IPS DF 19.7 (cell line): ENCODE results near the gene NUP107.
A peak's percentile ranks its signal among the peaks of the same experiment; 100 is the strongest.

Experiments used
- DNase-seq: peaks from one replicate; pipeline ENCODE4 v3.0.0-alpha.2; 2013; ENCODE audit warnings: low read depth, low spot score

The NUP107 gene

DNA sequence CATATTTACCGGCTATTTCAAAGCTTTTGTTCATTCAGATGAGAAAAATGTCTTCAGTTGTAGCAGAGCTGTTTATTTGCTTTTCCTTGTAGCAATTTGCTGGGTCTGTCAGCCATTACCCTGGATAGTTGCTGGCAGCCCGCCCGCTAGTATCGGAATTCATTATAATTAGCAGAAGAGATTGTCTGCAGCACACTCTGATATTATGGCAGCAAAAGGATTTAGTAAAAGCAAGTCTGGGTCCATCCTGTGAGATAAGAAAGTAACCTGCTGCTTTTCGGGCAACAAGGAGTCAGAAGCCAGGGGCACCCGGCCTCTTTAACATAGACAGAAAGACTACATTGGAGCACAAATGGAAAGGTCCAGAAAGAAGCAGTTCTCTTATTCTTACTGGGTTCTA, 53.1 kb downstream of the NUP107 start:
- DNase-seq, result no peak

GRCh38 chr12:68743356-68743755, 56.6 kb downstream of the NUP107 start:
- no peak for DNase-seq

DNA sequence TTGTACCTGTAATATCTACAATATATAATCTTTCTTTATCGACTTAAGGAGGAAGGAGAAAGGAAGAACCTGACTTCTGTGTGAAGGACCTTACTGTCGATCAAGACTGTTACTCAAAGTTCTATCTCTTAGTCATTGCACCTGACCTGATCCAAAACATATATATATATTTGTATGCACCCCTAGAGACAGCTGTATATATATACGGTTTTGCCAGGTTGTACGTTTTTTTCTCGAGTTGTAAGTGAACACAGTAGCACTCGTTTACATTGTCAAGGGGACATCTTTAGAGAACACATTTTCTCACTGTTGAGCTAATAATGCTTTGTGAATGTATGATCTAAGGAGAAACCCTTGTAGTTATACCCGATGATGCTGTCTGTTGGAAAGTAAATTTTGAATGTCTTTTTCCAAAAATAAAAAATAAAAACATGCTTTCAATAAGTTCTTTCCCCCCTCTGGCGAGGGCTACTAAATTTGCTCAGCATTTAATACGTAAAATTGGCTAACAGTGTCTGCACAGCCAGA, 58.7 kb downstream of the NUP107 start:
- DNase-seq, result no peak

GRCh38 chr12:68745904-68746571, 59.3 kb downstream of the NUP107 start, which contains the start of gene SLC35E3:
SLC35E3 (plus strand) TSS chr12:68746176; CDS start chr12:68746378, 202 bp downstream.
- DNase-seq, result peak; percentile 67

DNA sequence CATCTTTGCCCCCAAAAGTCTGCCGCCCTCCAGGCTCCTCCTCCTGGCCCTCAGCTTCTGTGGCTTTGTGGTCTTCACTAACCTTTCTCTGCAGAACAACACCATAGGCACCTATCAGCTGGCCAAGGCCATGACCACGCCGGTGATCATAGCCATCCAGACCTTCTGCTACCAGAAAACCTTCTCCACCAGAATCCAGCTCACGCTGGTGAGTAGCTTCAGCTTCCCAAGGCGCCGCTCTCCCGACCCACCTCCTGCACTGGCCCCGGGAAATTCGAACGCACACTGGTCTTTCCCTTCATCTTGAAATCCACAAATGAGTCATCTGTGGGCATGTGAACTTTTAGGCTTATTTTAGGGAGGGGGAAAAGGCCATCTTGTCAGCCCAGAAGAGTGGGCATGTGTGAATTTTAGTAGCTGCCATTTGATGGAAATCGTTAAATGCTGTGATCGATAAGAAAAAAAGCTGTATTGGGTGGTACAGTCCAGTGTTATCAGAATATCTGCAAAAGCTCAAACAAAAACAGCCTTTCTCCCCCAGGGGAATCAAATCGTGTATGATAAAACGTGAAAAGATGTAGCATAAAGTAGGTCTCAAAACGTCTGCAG, 59.9 kb downstream of the NUP107 start:
- DNase-seq, result peak; percentile 17

GRCh38 chr12:68749443-68749842, 62.7 kb downstream of the NUP107 start:
- no peak for DNase-seq

DNA sequence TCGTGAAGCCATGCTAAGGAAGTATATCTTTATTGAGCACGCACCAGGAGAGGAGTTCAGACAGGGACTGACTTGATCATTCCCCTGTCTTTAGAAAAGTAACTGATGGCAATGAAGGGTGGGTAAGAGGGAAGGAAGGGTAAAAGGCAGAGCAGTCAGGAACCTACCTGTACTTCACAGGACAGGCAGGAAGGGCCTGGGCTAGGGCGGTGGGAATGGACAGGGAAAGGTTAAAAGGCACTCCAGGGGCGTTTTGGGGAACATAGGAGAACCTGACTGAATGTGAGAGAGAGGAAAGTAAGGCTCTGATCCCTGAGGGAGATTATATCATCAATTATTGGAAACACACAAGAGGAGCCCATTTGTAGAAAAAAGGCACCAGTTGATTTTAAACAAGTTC, 63.1 kb downstream of the NUP107 start:
- no peak for DNase-seq

GRCh38 chr12:68750506-68750905, 63.7 kb downstream of the NUP107 start:
- DNase-seq, result no peak

DNA sequence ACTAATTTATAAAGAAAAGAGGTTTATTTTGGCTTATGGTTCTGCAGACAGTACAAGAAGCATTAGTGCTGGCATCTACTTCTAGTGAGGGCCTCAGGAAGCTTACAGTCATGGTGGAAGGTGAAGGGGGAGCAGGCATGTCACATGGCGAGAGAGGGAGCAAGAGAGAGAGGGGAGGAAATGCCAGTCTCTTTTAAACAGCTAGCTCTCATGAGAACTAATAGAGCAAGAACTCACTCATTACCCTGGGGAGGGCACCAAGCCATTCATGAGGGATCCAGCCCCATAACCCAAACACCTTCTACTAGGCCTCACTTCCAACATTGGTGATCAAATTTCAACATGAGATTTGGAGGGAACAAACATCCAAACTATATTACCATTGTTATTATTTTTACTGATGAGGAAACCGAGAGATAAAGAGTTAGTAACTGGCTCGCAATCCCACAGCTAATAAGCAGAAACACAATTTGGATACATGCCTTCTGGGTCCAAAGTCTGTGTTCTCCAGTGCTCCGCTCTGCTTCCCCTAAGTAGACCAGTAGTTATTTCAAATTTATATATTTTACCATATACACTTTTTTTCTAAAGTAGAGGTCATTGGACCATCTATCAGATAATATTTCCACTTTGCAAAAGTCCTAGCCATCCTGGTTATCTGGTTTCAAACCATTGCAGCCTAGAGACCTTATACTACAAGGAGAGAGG, 68.9 kb downstream of the NUP107 start:
- DNase-seq, result no peak

DNA sequence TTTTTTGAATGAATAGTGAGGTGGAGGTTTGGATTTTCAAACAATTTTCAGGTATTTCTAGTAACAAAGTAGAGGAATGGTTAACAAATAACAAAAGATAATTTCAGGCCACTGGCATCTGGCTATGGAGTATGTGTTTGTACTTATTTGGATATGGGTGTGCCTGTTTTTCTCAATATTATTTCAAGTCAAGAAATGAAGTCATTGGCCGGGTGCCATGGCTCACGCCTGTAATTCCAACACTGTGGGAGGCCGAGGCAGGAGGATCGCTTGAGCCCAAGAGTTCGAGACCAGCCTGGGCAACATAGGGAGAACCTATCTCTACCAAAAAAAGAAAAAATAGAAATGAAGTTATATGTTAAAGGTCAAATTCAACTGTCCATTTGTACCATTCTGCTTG, 73.1 kb downstream of the NUP107 start:
- DNase-seq, result no peak

DNA sequence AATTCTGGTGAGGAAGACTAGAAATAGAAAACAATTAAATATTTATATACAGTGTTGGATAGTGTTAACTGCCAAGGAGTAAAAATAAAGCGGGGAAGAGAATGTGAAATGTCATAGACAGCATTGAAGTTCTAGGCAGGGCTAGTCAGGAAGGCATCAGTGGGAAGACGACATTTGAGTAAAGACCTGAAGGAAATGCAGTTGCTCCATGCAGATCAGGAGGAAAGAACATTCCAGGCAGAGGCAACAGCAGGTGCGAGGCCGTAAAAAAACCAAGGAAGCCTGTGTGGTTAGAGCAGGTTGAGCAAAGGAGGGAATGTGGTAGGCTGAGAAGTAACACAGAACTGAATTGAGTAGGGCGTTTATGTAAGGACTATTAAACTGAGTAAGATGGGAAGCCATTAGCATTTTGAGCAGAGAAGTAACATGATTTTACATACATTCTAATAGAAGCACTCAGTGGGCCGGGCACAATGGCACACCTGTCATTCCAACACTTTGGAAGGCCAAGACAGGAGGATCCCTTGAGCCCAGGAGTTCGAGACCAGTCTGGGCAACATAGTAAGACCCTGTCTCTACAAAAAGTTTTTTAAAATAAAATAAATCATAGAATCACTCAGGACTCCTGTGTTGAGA, 74.1 kb downstream of the NUP107 start:
- no peak for DNase-seq

DNA sequence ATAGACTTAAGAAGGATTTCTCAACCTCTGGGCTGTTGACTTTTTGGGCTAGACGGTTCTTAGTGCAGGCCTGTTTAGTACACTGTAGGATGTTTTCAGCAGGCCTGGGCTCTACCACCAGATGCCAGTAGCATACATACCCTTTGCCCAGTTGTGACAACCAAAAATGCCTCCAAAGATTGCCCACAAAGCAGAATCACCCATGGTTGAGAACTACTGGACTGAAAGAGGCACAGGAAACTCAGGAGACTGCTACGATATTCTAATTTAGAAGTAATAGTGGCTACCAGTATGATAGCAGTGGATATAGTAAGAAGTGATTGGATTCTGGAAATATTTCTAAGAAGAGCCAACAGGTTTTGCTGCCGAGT, 74.6 kb downstream of the NUP107 start:
- DNase-seq, result no peak

DNA sequence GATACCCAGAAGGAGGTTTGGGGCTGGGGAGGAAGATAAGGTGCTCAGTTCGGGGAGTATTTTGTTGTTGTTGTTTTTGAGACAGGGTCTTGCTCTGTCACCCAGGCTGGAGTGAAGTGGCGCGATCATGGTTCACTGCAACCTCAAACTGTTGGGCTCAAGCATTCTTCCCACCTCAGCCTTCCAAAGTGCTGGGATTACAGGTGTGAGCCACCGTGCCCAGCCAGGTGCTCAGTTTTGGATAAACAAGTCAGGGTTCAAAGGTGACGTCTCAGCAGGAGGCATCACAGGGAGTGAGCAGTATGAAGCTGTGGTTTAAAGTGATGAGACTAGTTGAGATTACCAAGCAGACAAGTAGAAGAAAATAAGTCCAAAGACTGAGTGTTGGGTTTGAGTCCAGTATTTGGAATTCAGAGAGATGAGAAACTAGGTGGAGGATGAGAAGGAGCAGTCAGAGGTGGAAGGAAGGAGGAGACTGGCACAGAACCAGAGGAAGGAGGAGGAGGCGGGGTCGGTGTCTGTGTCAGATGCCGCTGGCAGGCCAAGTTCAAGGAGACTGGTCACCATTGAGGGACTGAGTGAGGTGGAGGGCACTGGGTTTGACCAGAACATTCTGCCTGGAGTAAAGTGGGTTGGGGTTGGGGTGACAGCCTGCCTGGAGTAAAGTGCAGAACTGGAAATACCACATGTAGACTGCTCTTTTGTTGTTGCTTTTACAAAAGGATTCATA, 75.3 kb downstream of the NUP107 start:
- DNase-seq, result no peak

GRCh38 chr12:68762691-68763090, 75.9 kb downstream of the NUP107 start:
- no peak for DNase-seq

DNA sequence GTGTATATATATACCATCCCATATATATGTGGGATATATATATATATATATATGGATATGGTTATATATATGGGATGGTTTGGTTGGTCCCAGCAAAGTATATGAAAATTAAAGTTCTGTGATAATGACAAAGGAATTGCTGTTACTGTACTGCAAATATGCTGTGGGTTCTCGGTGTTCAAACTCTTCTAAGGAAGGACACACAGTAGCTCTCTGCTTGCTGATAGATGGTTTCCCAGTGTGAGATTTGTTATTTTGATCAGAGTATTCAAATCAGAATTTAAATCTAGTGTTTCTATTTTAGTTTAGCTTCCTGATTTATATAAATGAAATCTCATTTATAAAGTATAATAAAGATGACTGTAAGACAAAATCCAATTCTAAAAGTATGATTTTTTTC, 78.9 kb downstream of the NUP107 start:
- DNase-seq, result no peak

GRCh38 chr12:68766646-68767045, 79.9 kb downstream of the NUP107 start:
- DNase-seq, result no peak

DNA sequence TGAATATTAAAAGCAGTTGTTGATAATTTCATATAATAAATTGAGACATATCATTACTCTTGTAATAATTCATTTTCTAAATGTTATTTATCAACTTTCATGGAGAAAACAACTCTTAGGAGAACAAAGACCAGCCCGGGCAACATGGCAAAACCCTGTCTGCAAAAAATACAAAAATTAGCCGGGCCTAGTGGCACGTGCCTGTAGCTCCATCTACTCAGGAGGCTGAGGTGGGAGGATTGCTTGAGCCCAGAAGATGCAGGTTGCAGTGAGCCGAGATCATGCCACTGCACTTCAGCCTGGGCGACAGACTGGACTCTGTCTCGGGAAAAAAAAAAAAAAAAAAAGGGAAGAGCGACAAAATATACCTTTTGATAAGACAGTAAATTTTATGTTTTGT, 80.4 kb downstream of the NUP107 start:
- no peak for DNase-seq

DNA sequence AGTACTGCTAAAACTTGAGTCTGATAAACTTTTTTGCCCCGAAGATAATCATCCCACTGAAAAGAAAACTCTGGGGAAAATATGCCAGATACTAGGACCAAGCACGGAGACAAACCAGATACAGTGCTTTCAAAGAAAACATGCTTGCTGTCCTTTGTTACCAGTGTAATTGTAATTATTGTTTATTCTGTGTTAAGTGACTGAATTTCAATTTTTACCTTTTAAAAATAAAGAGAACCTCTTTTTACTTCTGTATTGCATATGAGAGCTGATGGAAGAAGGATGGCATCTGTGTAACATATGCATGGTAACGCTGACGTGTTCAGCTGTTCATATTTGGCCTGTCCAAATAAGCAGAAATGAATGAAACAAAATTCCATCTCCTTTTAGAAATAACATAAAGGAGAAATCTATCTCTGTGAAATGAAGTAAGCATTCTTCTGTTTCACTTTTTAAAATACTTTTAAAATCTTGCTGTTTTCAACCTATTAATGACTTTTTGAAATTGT, 81.7 kb downstream of the NUP107 start:
- no peak for DNase-seq

GRCh38 chr12:68769941-68770340, 83.2 kb downstream of the NUP107 start:
- DNase-seq, result no peak

DNA sequence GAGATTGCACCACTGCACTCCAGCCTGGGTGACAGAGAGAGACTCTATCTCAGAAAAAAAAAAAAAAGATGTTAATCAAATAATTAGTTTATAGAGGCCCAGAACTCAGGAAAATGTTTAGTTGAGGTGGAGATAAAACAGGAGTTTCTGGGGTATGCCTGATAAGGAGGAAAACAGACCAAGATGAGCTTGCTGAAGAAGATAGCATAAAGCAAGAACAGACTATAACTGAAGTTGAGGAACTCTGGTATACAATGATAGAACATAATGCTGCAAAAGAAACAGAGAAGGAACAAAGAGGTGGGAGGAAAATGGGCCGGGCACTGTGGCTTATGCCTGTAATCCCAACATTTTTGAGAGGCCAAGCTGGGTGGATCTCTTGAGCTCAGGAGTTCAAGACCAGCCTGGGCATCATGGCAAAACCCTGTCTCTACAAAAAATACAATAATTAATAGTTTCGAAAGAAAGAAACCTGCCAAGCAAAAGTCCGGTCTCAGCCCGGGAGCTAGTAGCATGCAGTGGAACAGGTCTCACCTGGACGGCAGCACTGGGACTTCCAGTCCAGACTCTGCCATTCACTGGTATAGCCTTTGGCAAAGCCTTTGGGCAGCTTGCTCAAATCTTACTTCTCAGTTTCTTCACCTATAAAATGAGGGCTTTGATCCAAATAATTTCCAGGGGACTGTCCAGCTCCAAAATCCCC, 84.6 kb downstream of the NUP107 start:
- no peak for DNase-seq

GRCh38 chr12:68772714-68773113, 85.9 kb downstream of the NUP107 start:
- no peak for DNase-seq
